ENCODE measurements around the gene GPC6.

The GPC6 gene

DNA sequence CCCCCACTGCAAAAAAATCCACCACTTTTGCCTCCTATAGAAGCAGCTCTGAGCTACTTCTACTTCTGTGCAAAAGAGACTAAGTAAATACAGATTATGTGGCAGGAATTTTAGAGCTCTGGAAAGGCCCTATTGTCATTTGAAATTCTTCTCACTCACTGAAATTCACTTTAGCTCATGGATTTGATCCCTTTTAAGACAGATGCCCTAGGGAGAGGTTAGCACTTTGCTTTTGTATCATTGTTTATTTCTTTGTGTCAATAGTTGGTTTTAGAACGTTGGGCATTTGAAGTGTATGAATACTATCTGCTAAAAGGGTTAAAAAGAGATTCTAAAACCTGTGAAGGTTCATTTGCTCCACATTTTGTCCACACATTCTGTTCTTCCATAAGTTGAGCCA, 528.7 kb downstream of the GPC6 start:
- no peak for DNase-seq

DNA sequence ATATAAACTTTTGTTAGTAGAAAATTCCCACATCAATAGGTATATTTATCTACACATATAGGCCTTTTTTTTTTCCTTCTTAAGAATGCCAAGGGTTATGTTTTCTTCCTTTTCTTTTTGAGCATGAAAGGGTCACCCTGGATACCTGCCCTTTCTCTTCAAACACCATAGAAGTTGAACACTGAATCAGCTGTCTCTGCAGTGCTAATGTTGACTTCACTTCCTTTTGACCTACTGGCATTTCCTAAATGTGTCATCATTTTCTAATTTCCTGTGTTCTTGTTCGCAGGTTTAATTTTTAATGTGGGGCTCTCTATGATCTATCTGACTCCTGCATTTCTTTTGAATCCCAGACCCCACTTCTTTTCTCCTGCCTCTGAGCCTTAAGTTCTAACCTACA, 532.0 kb downstream of the GPC6 start:
- DNase-seq = no peak

DNA sequence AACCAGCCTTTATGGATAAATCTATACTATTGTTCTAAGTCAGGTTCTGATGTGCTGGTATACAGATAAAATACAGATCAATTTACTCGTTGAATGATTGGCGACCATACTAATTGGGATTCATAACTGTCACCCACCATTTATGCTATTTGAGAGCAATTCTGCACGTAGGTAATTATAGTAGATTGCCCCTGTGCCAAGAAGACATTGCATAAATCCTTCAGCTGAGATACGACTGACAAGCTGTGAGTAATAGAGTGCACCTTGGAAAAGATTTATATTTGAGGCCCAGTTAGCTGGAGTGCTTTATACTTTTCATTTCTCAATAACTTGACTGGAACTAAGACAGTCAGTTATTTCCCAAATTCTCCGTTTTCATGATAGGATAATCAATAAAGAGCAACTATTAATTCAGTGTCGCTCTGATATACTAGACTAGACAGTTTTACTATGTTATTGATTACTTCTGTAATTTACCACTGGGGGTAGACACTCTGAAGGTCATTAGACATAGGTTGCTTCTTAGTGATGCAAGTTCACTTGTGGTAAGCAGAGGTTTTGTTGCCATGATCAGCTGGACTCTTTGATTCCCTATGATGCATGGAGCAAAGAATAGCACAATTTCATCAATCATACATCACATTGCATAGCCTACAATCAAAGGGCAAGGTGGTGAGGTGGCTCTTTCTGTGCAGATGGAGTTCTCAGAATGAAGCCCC, 536.3 kb downstream of the GPC6 start:
- DNase-seq = no peak

DNA sequence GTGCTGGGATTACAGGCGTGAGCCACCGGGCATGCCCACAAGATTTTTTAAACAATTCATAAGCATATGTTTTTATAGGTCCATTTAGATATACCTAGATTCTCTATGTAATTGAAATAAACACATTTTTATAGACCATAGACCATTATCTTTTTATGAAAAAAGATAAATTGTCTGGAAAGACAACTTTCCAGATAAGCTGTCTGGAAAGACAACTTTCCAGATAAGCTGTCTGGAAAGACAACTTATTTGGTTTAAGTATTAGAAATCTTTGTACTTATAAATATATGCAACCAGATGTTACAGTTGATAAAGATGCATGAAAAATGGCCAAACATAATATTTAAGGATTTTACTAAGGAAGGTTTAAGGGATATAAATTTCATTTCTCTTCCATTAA, 538.5 kb downstream of the GPC6 start:
- DNase-seq = no peak

DNA sequence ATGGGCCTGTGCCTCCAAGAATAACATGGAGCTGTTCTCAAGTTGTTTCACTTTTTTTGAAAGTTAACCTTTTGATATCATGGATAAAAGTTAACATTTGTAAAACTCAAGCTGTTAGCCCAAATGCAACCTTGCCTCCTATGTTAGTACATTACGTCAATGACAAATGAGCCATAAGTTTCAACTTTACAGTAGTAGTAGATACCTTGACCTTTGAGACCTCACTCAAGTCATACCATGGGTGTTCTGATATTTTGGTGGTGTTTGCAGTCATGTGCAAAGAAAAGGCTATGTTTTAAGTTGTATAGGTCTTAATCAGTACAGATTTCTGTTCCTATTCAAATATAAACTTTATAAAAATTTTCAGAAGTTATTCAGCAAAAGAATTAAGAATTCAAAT, 539.2 kb downstream of the GPC6 start:
- no peak for DNase-seq

DNA sequence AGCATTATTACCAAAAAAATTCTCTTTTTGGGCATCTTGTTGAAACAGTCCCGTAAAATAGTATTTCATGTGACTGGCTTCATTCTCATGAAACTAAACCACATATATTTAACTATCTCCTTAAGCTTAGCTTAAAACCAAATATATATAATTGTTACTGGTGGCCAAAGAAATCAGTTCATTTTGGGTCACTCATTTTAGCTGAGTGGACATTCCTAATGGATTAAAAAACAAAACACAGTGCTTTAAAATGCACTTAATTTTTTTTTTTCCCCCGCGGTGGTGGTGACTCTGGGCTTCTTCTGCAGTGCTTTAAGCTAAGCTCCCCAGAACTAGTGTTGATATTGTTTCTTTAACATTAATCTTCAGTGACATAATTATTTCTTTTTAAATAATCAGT, 540.1 kb downstream of the GPC6 start:
- no peak for DNase-seq

DNA sequence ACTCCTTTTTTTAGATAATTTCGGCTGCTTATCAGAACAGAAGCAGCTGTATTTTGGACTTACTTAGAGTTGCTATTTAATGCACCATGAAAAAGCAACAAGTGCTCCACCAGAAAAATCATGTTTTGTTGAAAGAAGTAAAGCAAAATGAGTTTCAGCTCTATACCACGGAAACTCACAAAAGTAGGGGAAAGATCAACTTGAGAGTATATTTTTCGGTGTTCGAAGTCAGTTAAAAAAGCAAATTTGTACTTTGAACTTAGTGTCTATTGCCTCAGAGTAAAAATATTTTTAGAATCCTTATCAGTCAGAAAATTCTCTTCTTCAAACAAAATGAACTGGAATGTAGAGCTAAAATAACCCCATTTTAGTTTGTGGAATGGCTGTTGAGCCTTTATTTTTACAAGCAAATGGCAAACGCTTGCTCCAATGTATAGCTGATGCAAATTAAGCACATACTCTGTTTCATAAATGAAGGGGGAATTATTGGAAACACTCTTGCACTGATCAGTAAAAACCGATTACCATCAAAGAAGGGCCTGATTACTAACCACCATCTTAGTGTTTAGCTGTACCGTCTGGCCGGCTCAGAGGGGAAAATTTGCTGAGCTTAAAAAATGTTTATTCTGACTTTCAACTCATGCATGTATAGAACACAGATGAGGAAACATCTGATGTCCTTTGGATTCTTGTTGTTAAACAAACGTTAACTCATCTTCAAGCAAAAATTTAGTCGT, 540.7 kb downstream of the GPC6 start:
- DNase-seq = no peak

DNA sequence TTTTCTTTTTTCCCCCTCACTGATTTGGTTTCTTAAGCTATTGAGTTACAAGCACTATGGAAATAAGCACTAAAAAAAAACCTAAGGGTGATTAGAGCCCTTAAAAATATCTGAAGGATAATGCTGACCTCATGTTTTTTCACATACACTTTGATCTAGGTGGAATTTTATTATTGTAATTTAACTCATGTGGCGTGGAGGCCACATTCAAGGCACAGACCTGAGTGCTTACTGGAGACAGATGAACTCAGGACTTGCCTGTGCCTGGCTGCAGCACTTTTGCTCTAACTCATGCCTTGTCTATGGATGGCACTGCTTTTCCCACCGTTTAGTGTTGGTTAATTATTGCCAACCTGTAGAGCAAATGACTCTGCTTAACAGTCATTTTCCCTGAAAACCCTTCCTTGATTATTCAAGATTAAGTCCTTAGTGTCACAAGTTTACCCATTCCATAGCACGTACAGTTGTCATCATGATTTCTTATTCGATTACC, 541.4 kb downstream of the GPC6 start:
- DNase-seq = no peak

DNA sequence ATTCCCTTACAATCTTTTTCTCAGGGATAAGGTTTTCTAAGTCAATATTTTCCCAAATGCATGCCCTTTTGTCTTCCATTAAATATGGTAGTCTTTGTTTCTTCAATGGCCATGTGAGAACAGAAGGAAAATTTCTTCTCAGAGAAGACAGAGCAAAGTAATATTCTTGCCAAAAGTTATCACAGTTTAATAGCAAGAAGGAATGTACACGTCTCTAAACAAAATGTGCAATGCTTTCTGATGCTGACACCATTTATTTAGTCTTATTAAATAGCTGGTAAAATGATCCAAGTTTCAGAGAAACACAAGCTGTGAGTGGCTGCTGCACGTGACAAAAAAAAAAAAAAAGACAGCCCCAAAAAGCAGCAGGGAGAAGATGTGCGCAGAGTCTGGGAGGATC, 542.5 kb downstream of the GPC6 start:
- no peak for DNase-seq

DNA sequence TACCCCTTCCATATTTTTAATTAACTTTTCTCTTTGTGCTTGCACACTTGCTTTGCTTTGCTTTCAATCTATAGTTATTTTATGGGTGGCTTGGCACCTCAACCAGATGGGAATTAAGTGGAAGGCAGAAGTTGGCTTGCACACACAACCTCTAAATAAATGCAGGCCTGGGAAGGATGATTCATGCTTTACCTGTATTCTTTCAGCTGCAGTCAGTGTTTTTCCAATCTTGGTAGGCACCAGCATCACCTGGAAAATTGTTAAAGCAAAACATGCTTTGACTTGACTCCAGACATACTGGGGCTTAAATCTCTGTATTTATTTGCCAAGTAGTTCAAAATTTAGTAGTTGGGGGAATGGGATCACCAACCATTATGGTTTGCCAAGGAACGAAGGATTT, 543.0 kb downstream of the GPC6 start:
- no peak for DNase-seq

DNA sequence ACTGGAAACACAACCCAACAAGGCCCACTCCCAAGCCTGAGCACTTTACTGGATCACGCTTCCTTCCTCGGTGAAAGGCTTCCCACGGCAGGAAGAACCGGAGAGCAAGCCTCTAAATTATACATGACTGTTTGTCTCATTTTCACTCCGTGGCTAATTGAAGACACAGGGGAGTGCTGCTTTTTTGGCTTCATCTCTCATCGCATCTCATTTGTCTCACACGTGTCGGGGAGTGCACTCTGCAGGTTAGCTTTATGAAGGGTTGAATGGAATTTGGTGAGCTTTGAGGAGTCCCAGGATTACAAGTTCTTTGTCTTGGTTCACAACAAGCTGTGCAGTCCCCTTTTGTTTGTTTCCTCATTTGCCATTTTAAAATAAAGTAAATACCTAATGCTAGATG, 544.6 kb downstream of the GPC6 start:
- DNase-seq = no peak

DNA sequence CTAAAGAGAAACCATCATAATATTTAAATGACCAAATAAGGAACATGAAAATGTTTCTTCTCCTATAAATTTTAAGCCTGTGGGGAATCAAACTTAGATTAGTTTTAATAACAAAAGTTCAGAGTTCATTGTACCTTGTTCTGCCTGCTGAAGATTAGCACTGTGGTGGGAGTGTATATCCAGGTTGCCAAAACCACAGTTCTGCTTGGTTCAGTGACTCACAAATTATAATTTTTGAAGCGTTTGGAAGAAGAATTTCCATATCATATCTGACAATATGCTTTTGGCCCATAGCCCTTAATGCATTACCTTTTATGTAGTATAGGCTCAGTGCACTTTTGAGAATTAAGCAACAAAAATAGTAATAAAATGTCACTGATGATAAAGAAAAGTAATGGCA, 545.2 kb downstream of the GPC6 start:
- no peak for DNase-seq

DNA sequence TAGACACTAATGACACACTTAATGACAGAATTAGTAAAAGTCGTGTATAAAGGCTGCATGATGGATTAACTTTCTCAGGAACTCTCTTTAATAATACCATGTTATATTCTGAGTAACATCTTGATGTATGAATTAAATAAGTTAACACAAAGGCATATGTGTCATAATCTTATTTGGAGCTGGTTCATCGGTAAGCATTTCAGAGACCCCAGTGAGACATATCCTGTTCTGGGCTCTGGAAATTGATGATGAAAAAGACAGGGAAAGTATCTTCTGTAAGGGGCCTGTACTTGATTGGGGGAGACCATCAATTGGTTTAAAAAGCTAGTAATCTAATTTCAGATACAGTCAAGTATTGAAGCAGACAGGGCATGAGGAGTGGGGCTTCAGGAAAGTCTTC, 547.9 kb downstream of the GPC6 start:
- no peak for DNase-seq

DNA sequence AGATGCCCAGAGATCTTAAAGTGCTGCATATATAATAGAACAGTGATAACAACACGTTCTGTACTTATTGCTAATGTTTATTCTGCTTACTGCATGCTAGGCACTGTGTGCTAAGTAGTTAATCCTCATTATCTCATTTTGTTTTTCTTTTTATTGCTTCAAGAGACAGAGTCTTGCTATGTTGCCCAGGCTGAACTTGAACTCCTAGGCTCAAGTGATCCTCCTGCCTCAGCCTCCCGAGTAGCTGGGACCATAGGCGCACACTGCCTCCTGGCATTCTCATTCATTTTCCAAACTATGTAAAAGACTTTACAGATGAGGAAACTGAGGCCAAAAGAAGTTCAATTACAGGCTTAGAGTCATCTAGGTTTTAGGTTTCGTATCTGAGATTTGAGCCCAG, 548.4 kb downstream of the GPC6 start:
- no peak for DNase-seq

DNA sequence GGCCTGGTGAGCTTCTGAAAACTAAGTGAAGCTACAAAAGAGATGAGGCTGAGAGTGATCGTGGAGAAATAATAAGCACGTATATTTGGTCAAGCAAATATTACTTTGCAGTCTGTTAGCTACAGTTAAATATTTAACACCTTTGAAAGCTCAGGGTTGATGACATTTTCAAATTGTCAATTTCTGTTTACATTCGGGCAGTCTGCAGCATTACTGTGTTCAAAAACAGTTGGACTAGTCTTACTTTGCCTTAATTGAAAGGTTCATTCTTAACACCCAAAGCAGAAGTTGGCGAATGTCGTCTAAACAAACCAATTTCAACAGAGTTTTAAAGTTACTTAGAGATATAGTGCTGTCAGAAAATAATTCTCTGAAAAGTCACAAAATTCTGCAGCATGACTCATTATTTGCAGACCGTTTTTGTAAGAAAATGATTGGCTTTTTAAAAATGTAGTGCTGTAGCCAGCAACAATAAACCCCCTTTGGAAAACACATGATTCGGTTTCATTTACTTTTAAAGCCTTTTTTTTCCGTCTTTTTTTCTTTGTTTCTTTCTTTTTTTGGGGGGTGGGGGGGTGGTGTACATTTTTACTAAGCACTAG, 549.0 kb downstream of the GPC6 start:
- DNase-seq = no peak

DNA sequence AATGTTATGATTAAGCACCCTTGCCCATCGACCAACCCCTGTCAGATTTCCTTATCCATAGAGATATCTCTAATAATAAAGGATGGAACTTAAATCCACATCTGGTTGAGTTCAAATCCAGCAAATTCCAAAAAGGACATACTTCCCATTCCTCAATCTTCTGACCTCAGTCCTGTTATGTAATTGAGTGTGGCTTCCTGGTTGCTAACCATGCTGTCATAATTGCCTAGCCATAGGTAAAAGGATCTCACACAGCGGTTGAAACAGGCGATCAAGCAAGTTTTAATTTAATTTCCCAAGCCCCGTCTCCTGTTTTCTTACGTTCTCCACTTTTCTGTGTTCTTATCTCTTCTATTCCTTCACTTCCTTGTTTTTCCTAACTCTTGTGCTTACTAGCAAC, 550.3 kb downstream of the GPC6 start:
- DNase-seq = no peak

DNA sequence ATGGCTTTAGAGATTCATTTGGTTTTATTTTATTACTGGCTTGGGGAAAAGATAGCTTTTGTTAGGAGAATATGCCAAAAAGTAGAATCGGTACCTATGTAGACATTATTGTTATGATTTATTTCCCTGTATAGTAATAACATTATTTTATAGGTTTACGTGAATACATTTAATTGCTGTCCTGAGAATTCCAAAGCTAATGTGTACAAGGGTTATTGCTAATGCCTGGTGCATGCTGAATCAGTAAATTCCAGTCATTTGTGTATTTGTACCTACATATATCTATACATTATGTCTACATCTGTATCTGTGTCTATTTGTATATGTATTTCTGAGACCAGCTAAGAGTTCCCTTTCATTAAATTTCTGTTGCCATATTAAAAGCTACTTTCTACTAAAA, 550.9 kb downstream of the GPC6 start:
- DNase-seq = no peak

DNA sequence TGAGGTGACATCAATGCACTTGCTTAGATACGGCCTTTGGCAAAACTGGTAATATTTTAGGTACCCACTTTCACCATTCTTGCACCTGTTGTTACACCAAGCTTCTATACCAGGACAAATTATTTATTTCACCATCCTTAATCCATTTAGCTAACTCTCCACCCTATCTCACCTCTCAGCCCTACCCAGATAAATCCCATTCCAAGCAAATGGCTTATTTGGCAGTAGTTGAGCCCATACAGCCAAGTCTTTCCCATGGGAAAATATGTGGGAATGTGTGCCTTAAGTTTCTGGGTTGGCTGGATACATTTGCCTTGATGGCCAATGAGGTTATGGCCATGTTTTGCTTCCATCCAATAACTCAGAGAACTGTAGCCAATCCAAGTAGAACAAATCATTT, 551.9 kb downstream of the GPC6 start:
- DNase-seq = no peak

DNA sequence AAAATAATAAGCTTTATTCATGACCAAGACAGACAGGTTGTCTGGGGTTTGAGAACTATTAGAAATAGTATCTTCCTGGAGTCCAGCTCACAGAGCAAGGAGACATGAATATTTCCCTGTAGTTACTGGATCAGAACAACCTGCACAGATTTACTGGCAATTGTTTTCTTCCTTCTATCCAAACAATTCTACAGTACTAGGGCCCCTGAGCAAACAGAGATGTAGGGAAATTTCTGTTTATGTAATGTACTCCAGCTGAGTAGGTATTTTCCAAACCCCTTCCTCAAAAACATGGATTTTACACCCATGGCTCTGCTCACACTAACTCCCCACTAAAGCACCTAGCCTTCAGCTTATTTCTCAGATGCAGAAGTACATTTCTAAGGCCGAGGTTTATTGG, 557.6 kb downstream of the GPC6 start:
- no peak for DNase-seq

DNA sequence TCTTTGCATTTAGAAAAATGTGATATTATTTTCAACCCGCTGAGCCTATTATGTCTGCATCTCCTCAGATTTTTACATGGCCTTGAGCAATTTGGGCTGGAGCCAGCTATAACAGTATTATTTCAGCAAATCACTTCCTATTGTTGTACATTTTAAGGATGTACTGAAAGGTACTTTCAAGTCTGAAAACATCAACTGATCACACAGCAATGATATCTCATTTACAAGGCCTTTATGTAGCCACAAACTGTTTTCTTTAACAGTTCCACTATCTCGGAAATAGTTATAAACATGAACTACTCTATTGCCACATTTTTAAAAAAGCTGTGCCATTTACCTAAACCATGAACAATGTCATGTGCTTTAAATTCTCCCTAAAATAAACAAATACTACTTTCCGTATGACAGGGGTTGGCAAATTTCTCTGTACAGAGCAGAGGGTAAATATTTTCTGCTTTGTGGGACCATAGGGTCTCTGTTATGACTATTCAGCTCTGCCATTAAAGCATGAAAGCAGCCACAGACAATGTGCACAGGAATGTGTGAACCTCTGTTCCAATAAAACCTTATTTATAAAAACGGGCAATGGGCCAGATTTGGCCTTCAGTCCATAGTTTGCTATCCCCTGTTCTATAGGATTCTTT, 560.4 kb downstream of the GPC6 start:
- DNase-seq = no peak

DNA sequence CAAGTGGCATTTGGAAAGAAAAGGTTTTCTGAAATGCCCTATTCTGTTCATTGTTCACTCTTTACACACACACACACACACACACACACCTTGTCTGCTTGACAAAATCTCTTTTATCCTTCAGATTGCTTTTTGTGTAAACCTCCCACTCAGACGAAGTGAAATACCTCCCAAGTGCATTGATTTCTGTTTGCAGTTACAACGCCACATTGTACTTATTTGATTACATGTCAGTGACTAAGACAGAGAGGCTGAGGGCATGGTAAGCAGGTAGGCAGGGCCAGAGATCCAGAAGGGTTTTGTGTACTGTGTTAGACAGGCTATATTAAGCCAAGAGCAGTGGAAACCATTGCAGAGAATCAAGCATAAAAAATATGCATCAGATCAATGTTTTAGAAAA, 561.8 kb downstream of the GPC6 start:
- no peak for DNase-seq

DNA sequence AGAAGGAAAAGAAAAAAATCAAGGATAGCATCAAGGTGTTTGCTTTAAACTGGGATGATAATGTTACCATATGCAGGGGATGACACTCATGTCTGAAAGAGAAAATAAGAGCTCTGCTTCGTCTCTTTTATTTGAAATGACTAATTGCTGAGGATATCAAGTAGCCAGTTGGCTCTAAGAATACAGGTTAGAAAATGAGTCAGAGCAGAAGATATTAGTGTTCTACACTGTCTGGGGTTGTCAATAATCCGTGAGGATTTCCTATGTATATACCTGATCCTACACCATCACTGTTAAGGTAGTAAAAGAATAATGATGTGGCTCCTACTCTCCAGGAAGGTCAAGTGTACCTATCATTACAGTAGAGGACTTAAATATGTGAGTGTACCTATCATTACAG, 562.5 kb downstream of the GPC6 start:
- DNase-seq = no peak

DNA sequence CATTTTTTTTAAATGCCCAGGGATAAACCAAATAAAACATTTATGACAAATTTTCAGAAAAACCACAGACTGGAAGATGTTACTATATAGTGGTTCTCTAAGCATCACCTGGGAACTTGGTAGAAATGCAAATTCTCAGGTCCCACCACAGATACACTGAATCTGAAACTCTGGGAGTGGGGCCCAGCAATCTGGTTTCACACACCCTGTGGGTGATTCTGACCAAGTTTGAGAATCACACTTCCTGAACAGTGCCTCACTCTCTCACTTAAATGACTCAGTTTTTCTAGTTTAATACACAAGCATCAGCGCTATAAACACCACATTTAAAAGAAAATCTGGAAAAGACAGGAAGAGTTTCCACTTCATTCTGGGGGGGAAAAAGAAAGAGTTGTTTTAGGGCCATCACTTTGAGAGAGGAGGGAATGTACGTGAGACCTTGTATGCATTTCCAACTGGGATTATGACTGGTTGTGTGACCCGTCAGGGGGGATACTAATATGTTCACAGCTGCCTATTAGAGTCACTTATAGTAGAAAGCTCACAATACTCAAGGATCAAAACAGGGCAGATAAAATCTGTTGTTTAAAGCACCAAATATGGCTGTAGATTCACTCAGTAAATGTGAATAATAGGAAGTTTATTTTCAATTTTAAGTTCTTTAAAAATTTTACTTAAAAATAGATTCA, 567.7 kb downstream of the GPC6 start:
- no peak for DNase-seq
